ENCODE data around the gene METAP1.

GRCh38 chr4:99033956-99034355 lies 38.4 kb downstream of the METAP1 start:
- TF ChIP-seq POLR2A (IDR thresholded peaks at IDR 0.05) (no peak), CTCF (IDR thresholded peaks at IDR 0.05) (no peak), POLR2AphosphoS5 (IDR thresholded peaks at IDR 0.05; ENCODE audit: insufficient read depth in 1 of 2, low read depth in 1 of 2) (no peak)

All from vagina (tissue), 2 donors.